Upper lobe of right lung (tissue), 1 donor: ENCODE measurements around the gene MCOLN1. TPM values are rescaled to one million over a fixed set of nuclear protein-coding genes. Genes with fewer than 3 reads are reported as not detected.

Source experiments
- ATAC-seq: fragments of 200-7000 bp; cut with Tn5 transposase; one replicate; pipeline ENCODE4 v1.9.1; 2020; ENCODE audit warnings: mild to moderate bottlenecking, moderate library complexity
- DNase-seq: peaks from one replicate; pipeline ENCODE4 v3.0.0-alpha.2; 2020
- H3K27ac ChIP-seq: fragments of 200-600 bp; one replicate; pipeline ENCODE4 v1.8.0; 2022
- H3K27me3 ChIP-seq: fragments of 200-600 bp; one replicate; pipeline ENCODE4 v1.8.0; 2022; ENCODE audit warnings: mild to moderate bottlenecking
- H3K36me3 ChIP-seq: fragments of 200-600 bp; one replicate; pipeline ENCODE4 v1.8.0; 2022
- H3K4me1 ChIP-seq: fragments of 200-600 bp; one replicate; pipeline ENCODE4 v1.8.0; 2022
- H3K4me3 ChIP-seq: fragments of 200-600 bp; one replicate; pipeline ENCODE4 v1.8.0; 2022; ENCODE audit warnings: mild to moderate bottlenecking
- H3K9me3 ChIP-seq: fragments of 200-600 bp; one replicate; pipeline ENCODE4 v1.8.0; 2022
- intact Hi-C: fragments of 100-400 bp; cut with DNase I; formaldehyde crosslinking; loops from one replicate; pipeline ENCODE4 v1.11.0; 2022
- total RNA-seq: library from RNA; stranded (reverse); fragmentation: NEBNext Ultra II Directional; extraction: Animal tissue kit (Norgen Biotek cat#: 25700); gene quantifications from one replicate; pipeline ENCODE4 v1.2.1, GENCODE V29; 2021
- TF ChIP-seq, protein P1 (sequence below): fragments of 200-600 bp; IDR thresholded peaks from one replicate; pipeline ENCODE4 v1.8.0; 2022; ENCODE audit warnings: antibody characterized with exemption
- donor health status: DM: no; HTN: yes; CAD: no; lungs with severe emphysema.

MCOLN1 gene
- total RNA-seq, 1 donor from 2014 or later: 55.0 TPM

DNA sequence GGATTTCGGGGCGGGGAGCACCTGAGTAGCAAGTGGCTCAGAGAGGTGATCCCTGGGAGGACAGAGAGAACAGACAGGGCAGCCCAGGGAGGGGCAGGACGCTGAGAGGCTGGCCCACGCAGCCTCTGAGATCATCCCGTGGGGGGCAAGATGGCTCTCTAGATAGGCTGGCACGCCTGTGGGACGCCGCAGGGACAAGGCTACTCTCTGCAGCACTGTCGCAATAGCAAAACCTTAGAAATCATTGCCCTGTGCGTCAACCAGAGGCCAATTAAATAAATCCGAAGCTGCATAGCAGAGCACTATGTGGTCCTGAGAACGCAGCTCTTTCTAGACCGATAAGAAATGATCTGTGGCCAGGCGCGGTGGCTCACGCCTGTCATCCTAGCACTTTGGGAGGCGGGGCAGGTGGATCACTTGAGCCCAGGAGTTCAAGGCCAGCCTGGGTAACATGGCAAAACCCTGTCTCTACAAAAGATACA is 38.7 kb upstream of the MCOLN1 start:
- TF ChIP-seq, protein P1, sequence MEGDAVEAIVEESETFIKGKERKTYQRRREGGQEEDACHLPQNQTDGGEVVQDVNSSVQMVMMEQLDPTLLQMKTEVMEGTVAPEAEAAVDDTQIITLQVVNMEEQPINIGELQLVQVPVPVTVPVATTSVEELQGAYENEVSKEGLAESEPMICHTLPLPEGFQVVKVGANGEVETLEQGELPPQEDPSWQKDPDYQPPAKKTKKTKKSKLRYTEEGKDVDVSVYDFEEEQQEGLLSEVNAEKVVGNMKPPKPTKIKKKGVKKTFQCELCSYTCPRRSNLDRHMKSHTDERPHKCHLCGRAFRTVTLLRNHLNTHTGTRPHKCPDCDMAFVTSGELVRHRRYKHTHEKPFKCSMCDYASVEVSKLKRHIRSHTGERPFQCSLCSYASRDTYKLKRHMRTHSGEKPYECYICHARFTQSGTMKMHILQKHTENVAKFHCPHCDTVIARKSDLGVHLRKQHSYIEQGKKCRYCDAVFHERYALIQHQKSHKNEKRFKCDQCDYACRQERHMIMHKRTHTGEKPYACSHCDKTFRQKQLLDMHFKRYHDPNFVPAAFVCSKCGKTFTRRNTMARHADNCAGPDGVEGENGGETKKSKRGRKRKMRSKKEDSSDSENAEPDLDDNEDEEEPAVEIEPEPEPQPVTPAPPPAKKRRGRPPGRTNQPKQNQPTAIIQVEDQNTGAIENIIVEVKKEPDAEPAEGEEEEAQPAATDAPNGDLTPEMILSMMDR: no peak

DNA sequence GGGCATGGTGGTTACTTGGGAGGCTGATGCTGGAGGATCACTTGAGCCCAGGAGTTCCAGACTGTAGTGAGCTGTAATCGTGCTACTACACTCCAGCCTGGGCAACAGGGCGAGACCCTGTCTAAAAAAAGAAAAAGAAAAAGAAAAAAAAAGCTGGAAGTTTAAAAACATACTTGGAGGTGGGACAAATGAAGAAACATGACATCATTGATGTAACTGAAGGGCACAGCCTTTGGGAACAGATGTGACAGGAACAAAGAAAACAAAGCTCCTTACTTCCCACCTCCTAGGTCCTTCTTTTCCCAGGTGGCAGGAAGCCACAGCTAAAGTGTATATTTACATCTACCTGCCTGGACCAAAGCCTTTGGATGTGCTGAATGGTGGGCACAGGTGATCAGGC is 35.5 kb upstream of the MCOLN1 start:
- H3K9me3 ChIP-seq: no peaks in the 10 kb centered on the region
- no peaks in the 10 kb centered on the region for H3K36me3 ChIP-seq
- no peaks in the 10 kb centered on the region for H3K27me3 ChIP-seq
- no peak overlapping the region for H3K27ac ChIP-seq
- H3K4me3 ChIP-seq: no peak overlapping the region
- H3K4me1 ChIP-seq: peaks cover 23% of the 10 kb centered on the region
- TF ChIP-seq, protein P1: no peak
- ATAC-seq: no peak
- no peak for DNase-seq
- intact Hi-C loops: no loop called here

More for the DNA sequence above, 38.7 kb upstream of the MCOLN1 start:
- no peaks in the 10 kb centered on the region for H3K27me3 ChIP-seq
- peaks cover 25% of the 10 kb centered on the region for H3K4me1 ChIP-seq
- H3K9me3 ChIP-seq: no peaks in the 10 kb centered on the region
- intact Hi-C loops: no loop called here
- peak overlapping the region; percentile 30 for H3K27ac ChIP-seq
- no peaks in the 10 kb centered on the region for H3K36me3 ChIP-seq
- ATAC-seq: peak; percentile 21
- peak; percentile 63 for DNase-seq
- no peak overlapping the region for H3K4me3 ChIP-seq

DNA sequence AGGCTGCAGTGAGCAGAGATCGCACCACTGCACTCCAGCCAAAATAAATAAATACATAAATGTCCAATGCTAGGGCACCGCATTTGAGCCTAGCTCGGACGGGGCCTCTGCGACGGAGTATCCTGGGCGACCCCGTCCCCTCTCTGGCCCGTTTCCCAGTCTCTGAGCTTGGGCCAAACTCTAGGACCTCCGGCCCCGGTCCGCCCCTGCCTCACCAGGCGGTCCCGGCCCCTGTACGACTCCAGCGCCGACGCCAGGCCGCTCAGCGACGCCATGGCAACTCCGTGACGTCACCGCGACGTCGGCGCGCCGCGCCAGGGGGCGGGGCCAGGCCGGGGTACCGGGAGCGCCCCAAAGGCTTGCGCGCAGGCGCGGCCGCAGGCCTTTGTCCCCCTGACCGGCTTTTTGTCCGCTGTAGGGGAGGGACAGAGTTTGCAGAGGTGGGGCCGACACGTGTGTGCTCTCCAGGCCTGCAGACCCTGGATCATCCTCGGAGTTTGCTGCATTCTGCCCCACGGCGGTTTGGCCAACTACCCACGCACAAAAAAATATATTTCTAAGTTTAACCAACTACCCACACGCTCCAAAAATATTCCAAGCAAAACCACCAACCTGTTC is 33.6 kb upstream of the MCOLN1 start, which contains the start of gene PEX11G:
Gene PEX11G (minus strand): TSS at position 300 of the 618 bp plus-strand sequence. CDS start 25 bp downstream, at position 275.
- Histone ChIP-seq H3K27me3 (no peaks in the 10 kb centered on the region), H3K9me3 (no peaks in the 10 kb centered on the region), H3K27ac (peak within 1 kb of the TSS; percentile 91), H3K36me3 (no peaks in the 10 kb centered on the region), H3K4me1 (peaks cover 9% of the 10 kb centered on the region), H3K4me3 (peak within 1 kb of the TSS; percentile 71)
- intact Hi-C loops: no loop called here
- peak; percentile 98 for ATAC-seq
- DNase-seq: peak; percentile 96
- TF ChIP-seq, protein P1: no peak

DNA sequence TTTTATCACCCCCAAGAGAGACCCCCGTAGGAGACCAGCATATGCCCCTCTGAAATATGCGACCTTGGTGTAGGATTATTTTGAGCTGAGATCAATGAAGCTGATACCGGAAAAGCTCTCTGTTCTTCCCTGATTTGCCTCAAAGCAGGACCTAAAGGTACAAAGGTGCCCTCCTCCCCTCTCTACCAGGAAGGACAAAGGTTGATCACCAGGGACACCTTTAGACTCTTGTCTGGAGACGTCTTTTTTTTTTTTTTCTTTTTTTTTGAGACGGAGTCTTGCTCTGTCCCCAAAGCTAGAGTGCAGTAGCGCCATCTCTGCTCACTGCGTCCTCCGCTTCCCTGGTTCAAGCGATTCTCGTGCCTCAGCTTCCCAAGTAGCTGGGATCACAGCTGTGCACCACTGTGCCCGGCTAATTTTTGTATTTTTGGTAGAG is 32.8 kb upstream of the MCOLN1 start:
- ATAC-seq (no peak), DNase-seq (no peak)
- no peaks in the 10 kb centered on the region for H3K27me3 ChIP-seq
- no peaks in the 10 kb centered on the region for H3K9me3 ChIP-seq
- H3K4me3 ChIP-seq: peak overlapping the region; percentile 71
- peaks cover 15% of the 10 kb centered on the region for H3K4me1 ChIP-seq
- intact Hi-C loops: no loop called here
- H3K36me3 ChIP-seq: no peaks in the 10 kb centered on the region
- TF ChIP-seq, protein P1: no peak
- H3K27ac ChIP-seq: peak overlapping the region; percentile 91

DNA sequence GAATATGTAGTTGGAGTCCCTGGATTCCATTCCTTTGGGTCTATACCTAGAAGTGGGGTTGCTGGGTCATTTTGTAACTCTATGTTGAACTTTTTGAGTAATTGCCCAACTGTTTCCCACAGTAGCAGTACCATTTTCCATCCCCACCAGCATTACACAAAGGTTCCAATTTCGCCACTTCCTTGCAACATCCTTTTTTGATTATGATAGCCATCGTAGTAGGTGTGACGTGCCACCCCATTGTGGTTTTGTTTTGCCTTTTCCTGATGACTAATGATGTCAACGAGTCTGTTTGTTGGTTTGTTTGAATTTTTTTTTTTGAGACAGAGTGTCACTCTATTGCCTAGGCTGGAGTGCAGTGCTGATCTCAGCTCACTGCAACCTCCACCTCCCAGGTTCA is 30.3 kb upstream of the MCOLN1 start:
- intact Hi-C loops: no loop called here
- H3K27ac ChIP-seq: peak overlapping the region; percentile 36
- no peak for DNase-seq
- H3K9me3 ChIP-seq: no peaks in the 10 kb centered on the region
- H3K4me3 ChIP-seq: no peak overlapping the region
- no peaks in the 10 kb centered on the region for H3K36me3 ChIP-seq
- no peaks in the 10 kb centered on the region for H3K27me3 ChIP-seq
- ATAC-seq: peak; percentile 28
- TF ChIP-seq, protein P1: no peak
- H3K4me1 ChIP-seq: peaks cover 15% of the 10 kb centered on the region
